HG03097 (cell line): ENCODE measurements around the gene RGP1.

Experiments used
- ATAC-seq: cut with Tn5 transposase; IDR thresholded peaks from one replicate; pipeline ENCODE4 v1.9.1; 2021; ENCODE audit not compliant: unreplicated experiment, low FRiP score

Gene RGP1

DNA sequence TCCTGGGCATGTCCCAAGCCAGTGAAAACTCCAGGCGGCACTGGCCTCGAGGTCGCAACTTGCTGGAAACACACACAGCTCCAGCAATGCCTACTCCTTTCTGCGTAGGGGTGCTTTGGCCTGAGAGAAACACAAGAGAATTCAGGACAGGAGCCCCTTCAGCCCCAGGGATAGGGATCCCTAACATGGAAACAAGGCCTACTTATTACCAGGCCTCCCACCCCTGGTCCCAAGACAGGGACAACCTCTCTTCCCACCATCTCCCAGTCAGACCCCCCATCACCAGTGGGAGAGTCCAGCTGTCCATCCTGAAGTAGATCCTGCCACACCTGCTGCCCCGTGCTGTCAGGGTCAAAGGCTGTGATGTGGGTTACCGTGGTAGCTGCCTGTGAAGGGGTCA lies 8.8 kb upstream of the RGP1 start:
- no peak for ATAC-seq

DNA sequence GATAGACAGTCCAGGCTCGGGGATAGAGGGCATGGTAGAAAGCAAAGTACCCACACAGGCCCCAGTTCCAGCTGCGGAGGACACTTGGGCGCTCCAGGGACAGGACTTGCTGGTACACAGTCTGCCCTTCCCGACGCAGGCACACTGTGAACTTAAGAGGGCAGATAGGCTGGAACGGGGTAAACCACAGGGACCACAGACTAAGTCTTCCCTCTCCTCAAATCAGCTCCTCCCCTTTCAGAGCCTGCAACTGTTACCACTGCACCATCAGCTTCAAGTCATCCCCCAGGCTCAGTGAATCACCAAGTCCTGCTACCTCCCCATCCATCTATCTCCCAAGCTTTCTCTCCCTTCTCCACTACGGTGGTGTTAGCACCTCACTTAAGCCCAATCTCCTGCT lies 7.3 kb upstream of the RGP1 start:
- ATAC-seq, result no peak

DNA sequence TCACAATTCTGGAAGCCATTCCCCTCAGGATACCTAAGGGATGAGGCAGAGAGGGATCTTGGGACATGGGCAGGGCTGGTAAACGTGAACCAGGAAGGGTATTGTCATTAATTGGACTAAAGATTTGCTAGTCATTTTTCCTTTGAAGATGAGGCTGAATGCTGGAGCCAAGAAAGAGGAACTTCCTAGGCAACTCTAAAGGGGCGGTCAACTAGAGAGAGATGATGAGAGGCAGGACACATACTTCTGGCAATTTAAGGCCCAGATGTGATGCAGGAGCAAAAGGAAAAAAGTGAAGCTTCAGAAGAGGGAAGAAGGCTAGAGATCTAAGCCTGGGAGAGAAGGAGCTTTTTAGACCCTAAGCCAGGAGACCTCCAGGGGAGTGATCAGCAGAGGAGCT lies 5.6 kb upstream of the RGP1 start:
- no peak for ATAC-seq

DNA sequence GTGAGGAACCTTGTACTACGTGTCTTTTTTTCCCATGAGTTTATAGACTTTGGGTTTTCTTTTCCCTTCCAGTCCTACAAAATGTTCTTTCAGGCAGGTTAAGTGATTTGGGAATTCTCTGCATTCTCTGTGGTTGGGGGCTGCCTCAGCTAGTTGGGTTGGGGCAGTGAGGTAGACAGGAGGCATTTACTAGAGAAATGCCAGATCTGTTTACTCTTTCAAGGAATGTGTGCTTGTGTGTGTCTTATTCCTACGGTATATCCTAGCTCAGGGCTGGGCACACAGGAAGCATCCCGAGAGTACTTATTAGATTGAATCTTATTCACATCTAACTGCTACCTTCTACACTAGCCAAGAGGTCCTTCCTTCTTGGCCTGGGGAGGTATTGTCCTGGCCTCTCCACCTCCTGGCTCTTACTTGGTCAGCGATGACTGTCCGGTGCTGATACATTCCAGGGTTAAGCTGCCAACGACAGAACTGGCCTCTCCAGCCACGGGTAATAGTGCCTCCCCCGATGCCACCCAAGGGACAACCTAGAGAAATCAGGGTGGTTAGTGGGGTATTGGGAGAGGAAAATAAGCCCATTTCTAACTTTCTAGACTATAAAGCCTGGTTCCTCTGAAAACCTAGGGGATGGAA lies 5.1 kb upstream of the RGP1 start:
- no peak for ATAC-seq

DNA sequence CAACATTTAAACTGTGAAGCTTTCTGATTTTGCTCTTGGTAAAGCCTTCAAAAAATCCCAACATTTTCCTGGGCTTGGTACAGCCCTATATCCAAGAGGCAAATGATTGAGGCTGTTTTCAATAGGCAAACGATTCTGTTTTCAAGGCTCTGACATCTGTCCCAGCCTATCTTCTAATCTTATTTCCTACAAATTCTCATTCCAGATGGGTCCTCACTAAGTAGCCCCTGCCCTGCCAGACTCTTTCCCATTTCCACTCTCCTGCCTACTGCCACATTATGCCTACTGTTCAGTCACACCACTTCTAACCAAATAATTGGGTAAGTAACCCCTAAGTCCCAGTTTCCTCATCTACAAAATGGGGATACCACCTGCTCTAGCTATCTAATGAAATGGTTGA lies 3.5 kb upstream of the RGP1 start:
- ATAC-seq, result no peak

DNA sequence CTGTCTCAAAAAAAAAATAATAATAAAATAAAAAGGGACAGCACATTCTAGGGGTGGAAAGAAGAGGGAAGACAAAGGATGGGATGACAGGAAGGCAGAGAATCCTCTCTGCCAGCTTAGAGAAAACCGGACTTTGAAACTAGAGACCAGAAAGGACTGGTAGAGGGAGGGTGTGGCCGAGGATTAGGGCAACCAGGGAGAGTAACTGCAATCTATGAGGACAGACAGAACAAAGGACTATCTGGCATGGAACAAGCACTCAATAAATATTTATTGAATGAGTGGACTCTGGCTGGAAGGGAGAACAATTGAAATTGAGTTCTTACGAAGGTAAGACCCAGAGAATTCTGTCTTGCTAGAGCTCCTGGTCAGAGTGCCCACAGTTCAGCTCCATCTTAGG lies 2.5 kb upstream of the RGP1 start:
- no peak for ATAC-seq

DNA sequence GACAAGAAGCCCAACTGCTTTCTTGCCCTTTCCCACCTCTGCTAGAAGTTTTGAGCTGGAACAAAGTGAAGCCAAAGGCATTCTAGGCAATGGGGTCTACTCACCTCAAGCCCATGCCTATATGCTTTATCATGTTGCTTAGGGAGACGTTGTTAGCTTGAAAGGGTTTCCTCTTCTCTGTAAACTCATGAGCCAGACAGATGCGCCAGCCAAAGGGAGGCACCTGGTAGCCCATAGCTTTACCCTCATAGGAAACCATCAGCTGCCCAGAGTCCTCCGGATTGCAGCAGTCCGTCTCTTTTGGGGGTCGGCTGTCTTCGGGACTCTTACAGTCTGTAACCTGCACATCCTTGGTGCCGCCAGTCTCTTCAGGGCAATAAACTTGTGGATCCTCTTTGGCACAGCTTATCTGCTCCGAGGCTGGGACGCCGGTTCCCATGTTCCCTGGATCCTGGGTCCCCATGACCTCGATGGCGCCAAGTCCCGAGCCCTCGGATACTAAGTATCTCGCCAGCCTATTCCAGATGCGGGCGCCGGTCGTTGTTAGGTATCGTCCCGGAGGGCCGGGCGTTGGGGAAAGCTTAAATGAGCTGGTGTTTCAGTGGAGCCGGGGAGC lies 737 bp upstream of the RGP1 start:
- peak; percentile 2 for ATAC-seq

DNA sequence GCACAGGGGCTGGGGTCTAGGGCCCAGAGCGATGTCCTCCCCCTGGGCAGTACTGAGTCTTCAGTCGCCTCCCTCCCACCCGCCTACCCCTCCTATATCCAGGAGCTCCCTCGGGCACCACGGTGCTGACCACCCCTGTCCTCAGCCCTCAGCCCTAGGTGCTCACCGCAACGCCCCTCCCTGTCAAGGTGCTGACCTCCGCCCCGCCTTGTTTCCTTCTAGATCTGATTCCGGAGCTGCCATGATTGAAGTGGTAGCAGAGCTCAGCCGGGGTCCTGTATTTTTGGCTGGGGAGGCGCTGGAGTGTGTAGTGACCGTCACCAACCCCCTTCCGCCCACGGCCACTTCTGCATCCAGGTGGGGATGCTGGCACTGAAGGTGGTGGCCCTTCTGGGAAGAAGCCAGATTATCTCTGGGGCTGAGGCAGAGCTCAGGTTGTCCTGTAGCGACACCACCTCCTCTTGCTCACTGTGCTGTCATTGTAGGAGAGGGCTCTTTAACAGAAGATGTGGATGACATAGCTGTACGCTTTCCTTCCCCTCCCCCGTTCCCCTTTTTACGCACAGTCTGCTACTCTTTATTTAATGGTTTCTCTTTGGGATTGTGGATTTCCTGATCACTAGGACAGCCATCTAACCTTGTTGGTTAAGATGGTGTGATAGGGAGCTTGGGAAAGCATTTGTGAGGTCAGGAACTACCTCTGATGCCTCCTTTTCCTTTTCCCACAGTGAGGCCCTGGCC lies 598 bp downstream of the RGP1 start:
- peak; percentile 18 for ATAC-seq

DNA sequence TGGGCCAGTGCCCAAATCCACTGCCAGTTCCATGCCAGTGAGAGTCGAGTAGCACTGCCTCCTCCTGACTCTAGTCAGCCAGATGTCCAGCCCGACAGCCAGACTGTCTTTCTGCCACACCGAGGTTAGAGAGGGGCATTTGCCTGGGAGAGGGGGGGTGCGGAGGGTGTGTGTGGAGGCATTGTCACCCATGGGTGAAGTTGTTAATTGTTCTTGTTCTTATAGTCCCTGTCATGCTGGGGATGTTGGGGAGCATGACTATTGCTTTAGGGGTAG lies 1.1 kb downstream of the RGP1 start:
- ATAC-seq, result no peak

DNA sequence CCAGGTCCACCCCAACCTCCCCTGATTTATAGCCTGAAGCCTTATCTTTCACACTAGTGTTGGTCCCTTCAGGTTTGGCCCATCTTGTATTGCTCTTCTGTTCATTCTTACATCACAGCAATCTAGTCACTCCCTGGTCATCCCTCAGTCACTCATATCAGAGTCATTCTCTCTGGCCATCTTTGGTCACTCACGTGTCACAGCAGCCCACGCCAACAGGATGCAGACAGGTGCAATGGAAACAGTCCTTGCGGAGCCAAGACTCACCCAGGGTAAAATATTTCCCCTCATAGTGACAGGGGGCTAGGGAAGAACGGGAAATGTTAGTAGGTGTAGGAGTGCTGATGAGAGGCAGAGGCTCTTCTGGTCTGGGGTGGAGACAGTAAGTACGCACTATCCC lies 4.4 kb downstream of the RGP1 start:
- no peak for ATAC-seq

DNA sequence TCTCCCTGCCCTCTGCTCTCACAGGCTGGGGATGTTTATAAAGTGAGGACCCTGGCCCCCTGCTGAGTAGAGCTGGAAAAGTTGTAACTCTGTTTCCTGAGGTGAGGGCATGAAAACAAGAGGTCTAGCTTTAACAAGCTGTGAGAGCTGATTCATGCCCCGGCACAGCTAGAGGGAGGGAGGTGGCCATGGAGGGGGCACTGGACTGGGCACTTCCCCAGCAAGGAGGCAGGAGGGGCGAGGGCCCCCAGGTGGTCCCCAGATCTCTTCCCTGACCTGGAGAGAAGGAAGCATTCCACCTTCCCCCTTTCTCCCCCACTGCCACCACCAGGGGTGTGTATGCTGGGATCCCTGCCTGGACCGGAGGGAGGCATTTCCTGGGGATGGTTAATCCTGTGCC lies 5.2 kb downstream of the RGP1 start, which contains the start of gene MSMP:
Gene MSMP (minus strand): TSS at position 13 of the 400 bp plus-strand sequence. CDS start 147 bp downstream, outside the sequence.
- ATAC-seq, result no peak

DNA sequence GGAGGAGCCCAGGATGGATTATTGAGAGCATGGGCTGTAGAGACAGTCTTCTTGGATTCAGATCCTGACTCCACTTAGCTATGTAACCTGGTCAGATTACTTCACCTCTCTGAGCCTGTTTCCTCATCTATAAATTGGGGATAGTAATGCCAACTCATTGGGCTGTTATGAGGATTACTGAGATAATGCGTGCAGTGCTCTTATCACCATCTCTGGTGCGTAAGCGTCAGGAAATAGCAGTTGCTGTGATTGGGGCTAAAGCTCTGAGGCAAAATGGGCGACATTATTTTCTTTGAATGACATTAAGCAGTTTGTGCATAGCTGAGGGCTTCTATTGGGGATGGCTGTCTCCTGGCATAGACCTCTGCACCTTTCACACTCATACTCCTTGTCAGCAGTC lies 6.0 kb downstream of the RGP1 start:
- no peak for ATAC-seq

DNA sequence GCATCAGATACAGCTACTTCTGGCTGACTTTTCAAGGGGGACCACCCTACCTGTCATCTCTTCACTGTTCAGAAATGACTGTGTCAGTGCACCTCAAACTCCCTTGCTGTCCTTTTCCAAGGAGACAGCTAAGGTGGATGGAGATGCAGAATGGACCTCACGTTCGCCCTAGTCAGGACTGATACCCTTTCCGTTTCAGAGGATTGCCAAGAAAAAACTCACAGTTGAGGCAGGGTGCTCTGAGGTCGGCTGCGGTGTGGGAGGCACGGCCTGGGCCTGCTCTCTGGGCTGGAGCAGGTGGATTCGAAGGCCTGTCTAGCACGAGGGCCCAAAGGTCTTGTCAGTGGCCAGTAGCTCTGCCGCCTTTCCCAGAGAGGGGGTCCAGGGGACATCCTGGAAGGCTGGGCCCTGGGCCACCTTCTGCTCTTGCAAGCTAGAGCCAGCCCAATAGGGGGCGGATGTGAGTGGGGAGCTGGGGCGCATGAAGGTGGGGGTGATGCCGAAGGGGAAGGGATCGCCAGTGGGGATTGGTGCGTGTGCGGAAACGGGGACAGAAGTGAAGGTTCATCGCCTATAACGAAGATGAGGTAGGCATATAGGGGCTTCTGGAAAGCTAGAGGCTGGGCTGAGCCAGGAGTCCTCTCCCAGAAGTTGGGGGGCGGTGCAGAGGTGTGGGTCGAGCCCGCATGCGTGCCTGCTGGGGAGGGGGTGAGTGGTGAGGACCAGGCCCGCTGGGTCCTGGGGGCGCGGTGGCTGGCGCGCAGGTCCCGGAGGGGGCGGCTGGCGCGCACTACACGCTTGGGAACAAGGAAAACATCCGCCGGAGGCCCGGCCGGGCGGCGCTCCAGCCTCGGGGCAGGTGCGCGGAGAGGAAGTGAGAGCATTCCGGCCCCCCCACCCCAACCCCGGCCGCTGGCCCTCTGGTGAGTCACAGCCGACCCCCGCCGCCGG lies 7.5 kb downstream of the RGP1 start:
- ATAC-seq, result peak; percentile 55

DNA sequence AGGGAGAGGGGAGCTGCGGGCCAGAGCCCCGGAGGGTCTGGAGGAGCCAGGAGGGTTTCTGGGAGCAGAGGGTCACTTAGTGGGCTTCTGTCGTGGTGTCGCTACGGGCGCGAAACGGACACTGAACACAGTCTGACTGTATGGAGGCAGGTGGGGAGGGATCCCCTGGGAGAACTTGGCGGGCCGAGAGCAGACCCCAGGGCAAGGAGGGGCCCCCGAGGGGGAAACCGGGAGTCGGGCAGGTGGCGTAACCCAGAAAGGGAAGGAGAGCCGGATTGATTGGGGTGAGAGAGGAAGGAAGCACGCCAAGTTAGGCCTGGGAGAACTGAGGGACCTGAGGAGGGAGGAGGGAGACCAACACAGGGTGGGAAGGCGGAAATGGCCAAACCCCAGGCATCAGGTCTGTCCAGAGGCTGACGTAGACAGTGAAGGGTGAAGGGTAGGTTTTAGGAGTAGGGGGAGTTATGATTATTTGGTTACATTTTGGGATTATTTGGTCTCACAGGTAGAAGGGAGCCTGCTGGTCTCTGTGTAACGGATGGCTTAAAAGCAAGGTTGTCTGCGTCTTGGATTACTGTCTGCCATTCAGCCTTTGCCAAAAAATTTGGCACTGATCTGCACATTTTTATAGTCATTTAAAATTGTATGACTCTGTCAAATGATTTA lies 8.3 kb downstream of the RGP1 start:
- ATAC-seq, result peak; percentile 39

DNA sequence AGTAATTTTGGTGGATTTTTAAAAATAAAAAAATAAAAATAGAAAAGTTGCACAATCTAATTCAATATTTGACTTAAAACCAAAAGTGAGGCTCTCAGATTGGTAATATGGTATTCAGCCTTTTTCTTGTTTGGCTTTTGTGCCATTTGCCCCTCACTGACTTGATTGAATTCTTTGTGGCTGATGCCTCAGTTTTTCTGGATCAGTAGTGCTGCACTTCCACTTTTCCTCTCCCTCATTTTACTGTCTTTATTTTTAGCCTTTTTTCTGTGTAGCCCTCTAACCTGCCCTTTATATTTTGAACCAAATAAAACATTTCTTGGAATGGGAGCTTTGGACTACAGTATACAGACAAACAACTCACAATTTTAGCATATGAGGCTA lies 8.8 kb downstream of the RGP1 start:
- no peak for ATAC-seq

DNA sequence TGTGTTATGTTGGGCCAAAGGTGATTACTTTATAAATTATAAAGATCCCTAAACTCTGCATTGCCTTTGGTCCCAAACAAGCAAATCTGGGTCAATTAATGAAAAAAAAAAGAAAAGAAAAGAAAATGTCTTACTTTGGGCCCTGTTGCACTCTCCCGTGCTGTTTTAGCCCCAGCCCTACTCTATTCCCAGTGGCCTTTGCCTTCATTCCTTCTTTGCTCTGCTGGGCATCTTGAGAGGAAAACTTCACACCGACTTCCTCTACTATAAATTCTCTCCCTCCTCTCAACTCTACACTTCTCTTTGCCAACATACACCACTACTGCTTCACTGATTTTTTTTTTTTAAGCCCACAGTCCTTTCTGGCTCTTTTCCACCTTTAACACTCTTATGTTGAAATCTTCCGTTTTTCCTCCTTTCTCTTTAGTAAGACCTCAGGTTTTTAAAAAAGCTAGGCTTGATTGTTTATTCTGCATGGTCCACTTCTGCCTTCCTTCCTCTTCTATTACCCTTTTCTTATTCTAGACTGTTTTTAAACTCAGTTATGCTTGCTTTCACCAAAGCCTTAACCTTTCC lies 9.5 kb downstream of the RGP1 start:
- ATAC-seq, result no peak

DNA sequence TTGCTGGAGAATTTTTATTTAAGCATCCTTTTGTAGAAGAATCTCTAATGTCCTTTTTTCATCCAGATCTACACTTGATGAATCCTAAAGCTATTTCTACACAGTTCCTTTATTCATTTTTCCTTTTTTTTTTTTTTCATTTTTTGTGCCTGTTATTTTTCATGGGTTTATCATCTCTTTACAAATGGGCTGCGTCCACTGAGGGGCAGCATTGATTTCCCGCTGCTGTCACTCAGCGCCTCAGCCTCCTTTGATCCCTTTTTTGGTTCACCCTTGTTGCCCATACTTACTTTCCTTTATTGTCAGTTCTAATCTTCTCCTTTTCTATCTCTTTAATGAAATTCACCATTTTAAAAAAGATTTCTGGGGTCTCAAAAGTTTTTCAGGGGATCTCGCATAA lies 10.7 kb downstream of the RGP1 start:
- no peak for ATAC-seq

DNA sequence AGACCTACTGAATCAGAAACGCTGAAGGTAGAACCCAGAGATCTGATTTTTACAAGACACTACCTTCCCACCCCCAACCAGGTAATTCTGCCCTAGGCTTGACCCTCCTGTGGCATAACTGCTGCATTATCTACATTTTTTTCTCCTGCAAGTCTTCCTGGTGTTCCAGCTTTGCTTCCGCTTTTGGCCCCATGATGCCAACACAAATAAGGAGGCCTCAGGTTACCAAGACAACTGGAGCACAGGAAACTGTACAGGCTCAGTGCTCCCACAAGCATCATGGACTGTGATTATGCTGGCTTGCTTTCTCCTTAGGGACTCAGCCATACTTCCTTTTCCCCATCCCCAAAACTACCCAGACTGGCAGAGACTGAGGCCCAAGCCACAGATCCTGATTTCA lies 11.6 kb downstream of the RGP1 start:
- ATAC-seq, result no peak

DNA sequence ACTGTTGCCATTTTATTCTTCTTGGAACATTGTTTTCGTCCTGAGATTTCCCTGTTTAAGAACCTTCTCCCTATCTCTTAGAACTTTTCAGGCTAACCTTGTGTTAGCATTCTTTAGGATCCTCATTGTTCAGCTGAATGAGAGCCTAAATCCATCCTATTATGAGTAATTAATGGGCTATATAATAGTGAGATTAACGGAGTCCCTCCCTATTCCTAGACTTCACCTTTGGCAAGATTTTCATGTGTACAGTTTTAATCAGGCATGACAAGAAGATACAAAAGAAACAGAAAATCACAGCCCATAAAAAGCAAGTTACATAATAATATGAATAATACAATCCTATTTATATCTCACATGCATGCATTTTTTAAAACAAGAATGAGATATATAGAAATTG lies 14.1 kb downstream of the RGP1 start:
- ATAC-seq, result no peak

DNA sequence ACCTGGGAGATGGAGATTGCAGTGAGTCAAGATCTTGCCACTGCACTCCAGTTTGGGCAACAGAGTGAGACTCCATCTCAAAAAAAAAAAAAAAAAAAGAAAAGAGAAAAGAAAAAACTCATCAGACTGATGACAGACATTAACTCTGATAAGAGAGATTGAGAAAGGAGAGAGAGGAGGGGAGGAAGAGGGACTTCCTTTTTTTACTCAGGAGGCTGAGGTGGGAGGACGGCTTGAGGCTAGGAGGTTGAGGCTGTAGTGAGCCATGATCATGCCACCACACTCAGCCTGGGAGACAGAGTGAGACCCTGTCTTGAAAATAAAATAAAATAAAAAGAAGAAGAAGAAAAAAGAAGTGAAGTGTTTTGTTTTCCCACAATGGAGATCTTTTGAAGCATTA lies 14.7 kb downstream of the RGP1 start:
- ATAC-seq, result no peak
